Measurements from ENCODE around the gene ATG4A. TPM values are rescaled to one million over a fixed set of nuclear protein-coding genes. Genes with fewer than 3 reads are reported as not detected.

The ATG4A gene
- total and polyA plus RNA-seq, 2 of the 8 experiments (the other 6 are each of a cell fraction or from before 2014, with no cell fraction given) = 1.2 to 2.0 TPM

- TF ChIP-seq CHD7 (IDR thresholded peaks at IDR 0.05; ENCODE audit: insufficient replicate concordance, low read length) (no peak), CTBP2 (IDR thresholded peaks at IDR 0.05; ENCODE audit: borderline replicate concordance, insufficient read depth, insufficient read length, low read length) (no peak), GABPA (IDR thresholded peaks at IDR 0.05; ENCODE audit: borderline replicate concordance, insufficient read depth, low read length) (no peak)
These were observed 66.0 kb downstream of the ATG4A start (continued) for GRCh38 chrX:108157628-108158027.

Data from H1 (cell line).